Measurements from ENCODE around the gene RAD51. TPM values are rescaled to one million over a fixed set of nuclear protein-coding genes. Genes with fewer than 3 reads are reported as not detected.

RAD51 gene
- total RNA-seq, 1 donor, result 4.6 TPM

GRCh38 chr15:40721701-40722100, 26.7 kb downstream of the RAD51 start:
- no peak for DNase-seq (ENCODE audit: low read depth in 2 of 3, low spot score in 2 of 3)

- no peak for DNase-seq (ENCODE audit: low read depth in 2 of 3, low spot score in 2 of 3)
Observed at GRCh38 chr15:40722354-40722753, 27.4 kb downstream of the RAD51 start.

- DNase-seq (ENCODE audit: low read depth in 2 of 3, low spot score in 2 of 3), result no peak
Observed at GRCh38 chr15:40722934-40723333, 28.0 kb downstream of the RAD51 start.

GRCh38 chr15:40723919-40724318, 28.9 kb downstream of the RAD51 start:
- DNase-seq (ENCODE audit: low read depth in 2 of 3, low spot score in 2 of 3), result no peak

GRCh38 chr15:40731034-40731433, 36.1 kb downstream of the RAD51 start:
- no peak for DNase-seq (ENCODE audit: low read depth in 2 of 3, low spot score in 2 of 3)

GRCh38 chr15:40736575-40736974, 41.6 kb downstream of the RAD51 start:
- no peak for DNase-seq (ENCODE audit: low read depth in 2 of 3, low spot score in 2 of 3)

GRCh38 chr15:40737048-40737447, 42.1 kb downstream of the RAD51 start:
- DNase-seq (ENCODE audit: low read depth in 2 of 3, low spot score in 2 of 3), result no peak

GRCh38 chr15:40739047-40739446, 44.1 kb downstream of the RAD51 start:
- DNase-seq (ENCODE audit: low read depth in 2 of 3, low spot score in 2 of 3), result no peak

- DNase-seq (ENCODE audit: low read depth in 2 of 3, low spot score in 2 of 3), result no peak
Observed at GRCh38 chr15:40739854-40740253, 44.9 kb downstream of the RAD51 start.

- no peak for DNase-seq (ENCODE audit: low read depth in 2 of 3, low spot score in 2 of 3)
Observed at GRCh38 chr15:40743485-40743901, 48.5 kb downstream of the RAD51 start.

- DNase-seq (ENCODE audit: low read depth in 2 of 3, low spot score in 2 of 3), result peak in 1 of 3 donors; percentile 9
Observed at GRCh38 chr15:40743921-40744814, 49.2 kb downstream of the RAD51 start.

GRCh38 chr15:40744815-40745152, 49.8 kb downstream of the RAD51 start:
- no peak for DNase-seq (ENCODE audit: low read depth in 2 of 3, low spot score in 2 of 3)

- DNase-seq (ENCODE audit: low read depth in 2 of 3, low spot score in 2 of 3), result no peak
Observed at GRCh38 chr15:40746916-40747418, 52.0 kb downstream of the RAD51 start.

- DNase-seq (ENCODE audit: low read depth in 2 of 3, low spot score in 2 of 3), result no peak
Observed at GRCh38 chr15:40747685-40748631, 53.0 kb downstream of the RAD51 start.

- no peak for DNase-seq (ENCODE audit: low read depth in 2 of 3, low spot score in 2 of 3)
Observed at GRCh38 chr15:40749151-40749630, 54.2 kb downstream of the RAD51 start.

- no peak for DNase-seq (ENCODE audit: low read depth in 2 of 3, low spot score in 2 of 3)
Observed at GRCh38 chr15:40750885-40751284, 55.9 kb downstream of the RAD51 start.

GRCh38 chr15:40751745-40752144, 56.8 kb downstream of the RAD51 start:
- DNase-seq (ENCODE audit: low read depth in 2 of 3, low spot score in 2 of 3), result no peak

- no peak for DNase-seq (ENCODE audit: low read depth in 2 of 3, low spot score in 2 of 3)
Observed at GRCh38 chr15:40754574-40754882, 59.6 kb downstream of the RAD51 start.

- peak; percentile 93 to 94 (median 93) for DNase-seq (ENCODE audit: low read depth in 2 of 3, low spot score in 2 of 3)
Observed at GRCh38 chr15:40754883-40755811, 60.2 kb downstream of the RAD51 start, which contains the start of gene RMDN3. TSS of gene RMDN3 (minus strand) at chr15:40755254. CDS start at chr15:40754783, 471 bp downstream.

GRCh38 chr15:40755812-40756208, 60.8 kb downstream of the RAD51 start:
- no peak for DNase-seq (ENCODE audit: low read depth in 2 of 3, low spot score in 2 of 3)
